Smooth muscle cell (in vitro differentiated cells): ENCODE data around the gene MEF2C. TPM values are rescaled to one million over a fixed set of nuclear protein-coding genes. Genes with fewer than 3 reads are reported as not detected.

Experiments
- DNase-seq: peaks from one replicate; lab custom pipeline; 2025; ENCODE audit not compliant: unreplicated experiment; lab: John Stamatoyannopoulos, UW
- H2AFZ ChIP-seq: fragments of 200-600 bp; sonication (generic); 2 replicates; pipeline ENCODE4 v1.6.0; 2016; ENCODE audit warnings: antibody characterized with exemption, low read depth, mild to moderate bottlenecking
- H3F3A ChIP-seq: fragments of 200-600 bp; sonication (generic); 2 replicates; pipeline ENCODE4 v1.6.0; 2017; ENCODE audit warnings: antibody characterized with exemption, low read depth
- H3K27ac ChIP-seq: fragments of 200-600 bp; sonication (generic); 2 replicates; pipeline ENCODE4 v1.5.1; 2016; ENCODE audit warnings: low read depth, mild to moderate bottlenecking
- H3K27me3 ChIP-seq: fragments of 200-600 bp; sonication (generic); 2 replicates; pipeline ENCODE4 v1.6.1; 2016; ENCODE audit warnings: low read depth, mild to moderate bottlenecking
- H3K36me3 ChIP-seq: fragments of 200-600 bp; sonication (generic); 2 replicates; pipeline ENCODE4 v1.5.1; 2016; ENCODE audit warnings: low read depth
- H3K4me1 ChIP-seq: fragments of 200-600 bp; sonication (generic); 2 replicates; pipeline ENCODE4 v1.5.1; 2016; ENCODE audit warnings: low read depth
- H3K4me2 ChIP-seq: fragments of 200-600 bp; sonication (generic); 2 replicates; pipeline ENCODE4 v1.6.0; 2016; ENCODE audit warnings: mild to moderate bottlenecking
- H3K4me3 ChIP-seq: fragments of 200-600 bp; sonication (generic); 2 replicates; pipeline ENCODE4 v1.5.1; 2016; ENCODE audit warnings: mild to moderate bottlenecking
- H3K79me2 ChIP-seq: fragments of 200-600 bp; sonication (generic); 2 replicates; pipeline ENCODE4 v1.6.0; 2016; ENCODE audit warnings: low read depth, mild to moderate bottlenecking
- H3K9ac ChIP-seq: fragments of 200-600 bp; sonication (generic); 2 replicates; pipeline ENCODE4 v1.6.0; 2016; ENCODE audit warnings: low read depth
- H3K9me3 ChIP-seq: fragments of 200-600 bp; sonication (generic); replicated peaks from 2 replicates; pipeline ENCODE4 v1.5.1; 2016; ENCODE audit warnings: low read depth
- H4K20me1 ChIP-seq: fragments of 200-600 bp; sonication (generic); 2 replicates; pipeline ENCODE4 v1.6.0; 2016; ENCODE audit warnings: low read depth
- WGBS: methylation state at CpG from one replicate; pipeline ENCODE4 v1.1.7; 2016; ENCODE audit warnings: low lambda C conversion rate; 5-methylcytosine and 5-hydroxymethylcytosine counted together
- polyA plus RNA-seq: library from polyadenylated mRNA; unstranded; fragments of >200 nt; fragmentation: Nextera tagmentation; extraction: Ambion mirVana; gene quantifications from 2 replicates; pipeline ENCODE4 v1.2.1, GENCODE V29; 2016
- total RNA-seq: library from RNA; depleted of rRNA; stranded (reverse); fragments of >200 nt; gene quantifications from 2 replicates; pipeline ENCODE4 v1.2.3, GENCODE V29; 2014
- TF ChIP-seq, protein P1 (sequence below): fragments of 200-600 bp; sonication (generic); IDR thresholded peaks from 2 replicates; pipeline ENCODE4 v1.5.1; 2017; ENCODE audit warnings: borderline replicate concordance, mild to moderate bottlenecking, antibody characterized with exemption; ENCODE audit not compliant: insufficient read depth, poor library complexity, severe bottlenecking

Gene MEF2C
- total and polyA plus RNA-seq, 2 experiments from 2014 or later, result 11.4 to 14.0 TPM

DNA sequence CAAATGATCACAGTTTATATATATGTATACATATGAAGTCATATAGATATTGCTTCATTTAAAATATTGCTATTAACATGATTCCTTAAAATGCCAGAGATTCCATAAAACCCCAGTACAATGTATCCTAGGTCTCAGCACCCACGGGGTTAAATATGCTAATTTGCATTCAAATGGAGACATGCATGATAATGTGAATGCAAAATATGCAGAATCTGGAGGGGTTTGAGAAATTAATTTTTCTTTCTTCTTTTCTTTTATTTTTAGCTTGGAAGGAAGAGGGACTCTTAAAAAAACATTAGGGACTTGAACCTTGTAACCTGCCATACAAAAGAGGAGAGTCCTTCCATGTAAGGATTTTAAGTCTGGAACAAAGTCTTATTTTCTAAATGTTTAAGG is 211.9 kb downstream of the MEF2C start:
- Histone ChIP-seq H3K9me3 (no peaks in the 10 kb centered on the region), H3K79me2 (no peaks in the 10 kb centered on the region), H4K20me1 (no peaks in the 10 kb centered on the region), H3K27me3 (peaks cover 100% of the 10 kb centered on the region), H3F3A (peaks cover 4% of the 10 kb centered on the region), H2AFZ (no peak overlapping the region), H3K4me2 (no peak overlapping the region), H3K36me3 (no peaks in the 10 kb centered on the region), H3K4me1 (peaks cover 15% of the 10 kb centered on the region), H3K9ac (no peak overlapping the region), H3K4me3 (no peak overlapping the region), H3K27ac (no peak overlapping the region)
- TF ChIP-seq, protein P1, sequence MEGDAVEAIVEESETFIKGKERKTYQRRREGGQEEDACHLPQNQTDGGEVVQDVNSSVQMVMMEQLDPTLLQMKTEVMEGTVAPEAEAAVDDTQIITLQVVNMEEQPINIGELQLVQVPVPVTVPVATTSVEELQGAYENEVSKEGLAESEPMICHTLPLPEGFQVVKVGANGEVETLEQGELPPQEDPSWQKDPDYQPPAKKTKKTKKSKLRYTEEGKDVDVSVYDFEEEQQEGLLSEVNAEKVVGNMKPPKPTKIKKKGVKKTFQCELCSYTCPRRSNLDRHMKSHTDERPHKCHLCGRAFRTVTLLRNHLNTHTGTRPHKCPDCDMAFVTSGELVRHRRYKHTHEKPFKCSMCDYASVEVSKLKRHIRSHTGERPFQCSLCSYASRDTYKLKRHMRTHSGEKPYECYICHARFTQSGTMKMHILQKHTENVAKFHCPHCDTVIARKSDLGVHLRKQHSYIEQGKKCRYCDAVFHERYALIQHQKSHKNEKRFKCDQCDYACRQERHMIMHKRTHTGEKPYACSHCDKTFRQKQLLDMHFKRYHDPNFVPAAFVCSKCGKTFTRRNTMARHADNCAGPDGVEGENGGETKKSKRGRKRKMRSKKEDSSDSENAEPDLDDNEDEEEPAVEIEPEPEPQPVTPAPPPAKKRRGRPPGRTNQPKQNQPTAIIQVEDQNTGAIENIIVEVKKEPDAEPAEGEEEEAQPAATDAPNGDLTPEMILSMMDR, result no peak
- DNase-seq, result no peak
- 0% methylated on average over 1 of the region's 1 CpG for WGBS

DNA sequence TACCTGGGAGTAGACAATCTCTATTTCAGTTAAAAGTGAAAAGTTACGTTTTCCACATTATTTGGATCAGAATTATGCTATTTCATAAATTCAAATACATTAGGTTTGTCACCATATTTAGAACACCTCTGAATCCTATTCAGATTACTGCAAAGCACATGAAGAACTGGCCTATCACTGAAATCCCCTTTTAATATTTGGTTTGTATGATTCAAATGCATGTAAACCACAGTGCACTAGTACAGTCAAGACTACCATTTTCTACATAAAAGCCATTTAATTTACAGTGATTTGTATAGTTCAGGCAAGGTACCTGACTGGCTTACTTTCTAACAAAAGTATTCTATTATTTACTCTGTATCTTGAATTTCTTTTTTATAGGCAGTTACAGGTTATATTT is 212.5 kb downstream of the MEF2C start:
- Histone ChIP-seq H3K9me3 (no peaks in the 10 kb centered on the region), H3K4me3 (no peak overlapping the region), H3K27ac (no peak overlapping the region), H2AFZ (no peak overlapping the region), H3K9ac (no peak overlapping the region), H3K79me2 (no peaks in the 10 kb centered on the region), H3K4me1 (peaks cover 15% of the 10 kb centered on the region), H3K4me2 (no peak overlapping the region), H3K36me3 (no peaks in the 10 kb centered on the region), H3K27me3 (peaks cover 100% of the 10 kb centered on the region), H3F3A (peaks cover 4% of the 10 kb centered on the region), H4K20me1 (no peaks in the 10 kb centered on the region)
- DNase-seq, result no peak
- TF ChIP-seq, protein P1, result no peak
- WGBS, result 76% methylated on average over 1 of the region's 1 CpG

DNA sequence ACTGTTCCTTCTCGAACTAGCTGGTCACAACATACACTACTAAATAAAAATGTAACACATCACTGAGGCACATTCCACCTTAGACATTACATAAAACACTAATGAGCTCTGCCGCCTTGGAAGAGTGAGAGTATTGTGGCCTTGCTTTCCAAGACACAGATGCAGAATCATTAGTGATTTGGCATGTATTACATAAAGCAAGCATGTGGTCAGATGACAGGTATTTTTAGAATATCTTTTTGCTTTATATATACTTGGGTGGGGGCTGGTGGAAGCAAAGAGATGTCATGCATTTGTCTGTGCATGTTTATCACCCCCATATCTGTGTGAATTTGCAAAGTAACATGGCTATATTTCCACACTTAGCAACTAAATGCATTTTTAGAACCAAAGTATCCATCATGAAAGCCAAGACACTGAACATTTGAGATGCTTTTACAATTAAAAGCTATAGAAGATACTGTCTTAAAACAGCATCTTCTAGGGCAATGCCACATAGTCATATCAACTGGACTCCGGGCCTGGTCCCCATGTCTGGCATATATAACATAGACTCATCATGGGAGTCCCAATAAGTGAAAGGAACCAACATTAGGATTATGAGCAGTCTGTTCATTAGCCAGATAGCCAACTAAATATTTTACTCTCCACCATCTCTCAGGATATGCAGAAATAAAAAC is 213.5 kb downstream of the MEF2C start:
- H2AFZ ChIP-seq, result no peak overlapping the region
- H3K4me2 ChIP-seq, result no peak overlapping the region
- H3K36me3 ChIP-seq, result no peaks in the 10 kb centered on the region
- no peaks in the 10 kb centered on the region for H3F3A ChIP-seq
- H3K27ac ChIP-seq, result no peak overlapping the region
- DNase-seq, result no peak
- no peaks in the 10 kb centered on the region for H3K79me2 ChIP-seq
- TF ChIP-seq, protein P1, result no peak
- peaks cover 100% of the 10 kb centered on the region for H3K27me3 ChIP-seq
- H4K20me1 ChIP-seq, result no peaks in the 10 kb centered on the region
- H3K9me3 ChIP-seq, result no peaks in the 10 kb centered on the region
- peaks cover 11% of the 10 kb centered on the region for H3K4me1 ChIP-seq
- no peak overlapping the region for H3K9ac ChIP-seq
- no peak overlapping the region for H3K4me3 ChIP-seq
- 88% methylated on average over 3 of the region's 3 CpGs for WGBS

DNA sequence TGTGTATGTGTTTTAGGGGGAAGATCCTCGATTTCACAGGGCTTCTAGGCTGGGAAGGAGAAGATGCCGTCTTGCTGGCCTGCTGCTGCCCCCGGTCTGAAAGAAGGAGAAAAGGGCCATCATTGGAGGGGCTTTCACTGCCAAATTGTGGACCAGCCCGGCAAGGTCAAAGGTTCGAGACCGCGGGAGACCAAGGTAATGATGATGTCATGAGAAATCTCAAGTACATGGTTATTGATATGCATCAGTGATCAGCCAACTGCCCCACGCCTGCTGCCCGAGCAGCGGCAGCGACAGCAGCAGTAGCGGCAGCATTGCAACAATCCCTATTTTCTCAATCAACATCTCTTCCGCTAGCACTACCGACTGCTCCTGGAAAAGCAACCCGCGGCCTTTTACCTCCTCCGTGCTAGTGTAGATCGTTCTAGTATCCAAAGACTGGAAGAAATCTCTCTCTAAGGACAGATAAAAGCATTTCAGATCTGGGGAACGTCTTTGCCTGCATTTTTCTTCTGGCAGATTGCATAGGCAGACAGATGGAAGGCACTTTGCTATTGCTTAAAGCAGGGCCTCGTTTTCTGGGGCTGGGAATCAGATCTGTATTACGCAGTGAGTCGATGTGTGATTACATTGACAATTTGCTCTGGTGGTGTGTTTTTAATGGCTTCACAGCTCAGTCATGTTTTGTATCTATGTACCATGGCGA is 215.3 kb downstream of the MEF2C start:
- Histone ChIP-seq H3K4me1 (peaks cover 8% of the 10 kb centered on the region), H3K9me3 (no peaks in the 10 kb centered on the region), H3K4me2 (peak overlapping the region; percentile 85), H3K36me3 (no peaks in the 10 kb centered on the region), H3K79me2 (no peaks in the 10 kb centered on the region), H2AFZ (no peak overlapping the region), H3K9ac (no peak overlapping the region), H3F3A (no peaks in the 10 kb centered on the region), H3K27ac (no peak overlapping the region), H3K27me3 (peaks cover 100% of the 10 kb centered on the region), H4K20me1 (no peaks in the 10 kb centered on the region), H3K4me3 (no peak overlapping the region)
- no peak for DNase-seq
- WGBS, result 3% methylated on average over 23 of the region's 23 CpGs
- TF ChIP-seq, protein P1, result no peak
